GM13976 (cell line): Measurements from ENCODE around the gene VIPR2.
"Not testable (repeated sequence)": the region's sequence is repeated elsewhere in the genome, so short reads cannot be mapped to it uniquely, and the experiment has no call there.

Source experiments
- DNase-seq: peaks from one replicate; pipeline ENCODE4 v3.0.0; 2012; ENCODE audit warnings: low spot score
- in situ Hi-C: fragments of 300-500 bp; cut with MboI; formaldehyde crosslinking; loops from one replicate; pipeline ENCODE4 v1.12.0; 2022; ENCODE audit warnings: low sequenced_read_pairs, mixed read lengths, inconsistent platforms; ENCODE audit not compliant: unreplicated experiment
- TF ChIP-seq, protein P1 (sequence below): IDR thresholded peaks from 2 replicates; pipeline ENCODE4 v1.5.1; 2012; ENCODE audit warnings: borderline replicate concordance, mild to moderate bottlenecking; ENCODE audit not compliant: insufficient read depth; ENCODE audit errors: extremely low read depth, missing control alignments, control extremely low read depth

VIPR2 gene

DNA sequence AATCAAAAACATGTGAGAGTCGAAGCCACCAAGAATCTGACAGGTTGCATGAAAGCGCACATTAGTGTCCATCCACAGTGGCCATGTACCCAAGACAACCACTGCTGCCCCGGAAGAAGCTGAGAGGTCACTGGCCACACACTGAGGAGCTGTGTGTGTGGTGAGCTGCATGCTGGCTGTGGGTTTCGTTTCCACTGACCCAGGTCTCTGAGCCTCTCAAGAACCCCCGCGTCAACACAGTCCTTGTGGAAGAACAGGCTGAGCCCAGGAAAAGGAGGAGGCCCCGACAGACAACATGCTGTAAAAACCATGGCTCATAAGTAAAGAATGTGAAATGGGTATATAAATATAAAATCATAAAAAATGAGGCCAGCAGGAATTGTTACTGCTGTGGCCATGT, 8.2 kb downstream of the VIPR2 start:
- in situ Hi-C loops, result no loop called here
- TF ChIP-seq, protein P1, sequence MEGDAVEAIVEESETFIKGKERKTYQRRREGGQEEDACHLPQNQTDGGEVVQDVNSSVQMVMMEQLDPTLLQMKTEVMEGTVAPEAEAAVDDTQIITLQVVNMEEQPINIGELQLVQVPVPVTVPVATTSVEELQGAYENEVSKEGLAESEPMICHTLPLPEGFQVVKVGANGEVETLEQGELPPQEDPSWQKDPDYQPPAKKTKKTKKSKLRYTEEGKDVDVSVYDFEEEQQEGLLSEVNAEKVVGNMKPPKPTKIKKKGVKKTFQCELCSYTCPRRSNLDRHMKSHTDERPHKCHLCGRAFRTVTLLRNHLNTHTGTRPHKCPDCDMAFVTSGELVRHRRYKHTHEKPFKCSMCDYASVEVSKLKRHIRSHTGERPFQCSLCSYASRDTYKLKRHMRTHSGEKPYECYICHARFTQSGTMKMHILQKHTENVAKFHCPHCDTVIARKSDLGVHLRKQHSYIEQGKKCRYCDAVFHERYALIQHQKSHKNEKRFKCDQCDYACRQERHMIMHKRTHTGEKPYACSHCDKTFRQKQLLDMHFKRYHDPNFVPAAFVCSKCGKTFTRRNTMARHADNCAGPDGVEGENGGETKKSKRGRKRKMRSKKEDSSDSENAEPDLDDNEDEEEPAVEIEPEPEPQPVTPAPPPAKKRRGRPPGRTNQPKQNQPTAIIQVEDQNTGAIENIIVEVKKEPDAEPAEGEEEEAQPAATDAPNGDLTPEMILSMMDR, result no peak
- DNase-seq, result no peak

DNA sequence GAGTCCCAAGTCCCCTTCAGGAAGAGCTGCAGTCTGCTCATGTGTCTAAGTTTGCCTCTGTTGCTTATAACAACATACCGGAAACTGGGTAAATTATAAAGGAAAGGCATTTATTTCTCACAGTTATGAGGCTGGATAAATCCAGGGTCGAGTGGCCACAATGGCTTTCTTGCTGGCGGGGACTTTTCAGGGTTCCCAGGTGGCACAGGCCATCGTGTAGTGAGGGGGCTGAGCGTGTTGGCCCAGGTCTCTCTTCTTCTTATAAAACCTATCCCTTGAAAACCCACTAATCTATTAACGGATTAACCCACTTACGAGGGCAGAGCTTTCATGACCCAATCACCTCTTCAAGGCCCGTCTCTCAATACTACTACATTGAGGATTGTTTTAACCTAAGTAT, 8.7 kb downstream of the VIPR2 start:
- DNase-seq, result no peak
- TF ChIP-seq, protein P1, result no peak
- in situ Hi-C loops, result no loop called here

DNA sequence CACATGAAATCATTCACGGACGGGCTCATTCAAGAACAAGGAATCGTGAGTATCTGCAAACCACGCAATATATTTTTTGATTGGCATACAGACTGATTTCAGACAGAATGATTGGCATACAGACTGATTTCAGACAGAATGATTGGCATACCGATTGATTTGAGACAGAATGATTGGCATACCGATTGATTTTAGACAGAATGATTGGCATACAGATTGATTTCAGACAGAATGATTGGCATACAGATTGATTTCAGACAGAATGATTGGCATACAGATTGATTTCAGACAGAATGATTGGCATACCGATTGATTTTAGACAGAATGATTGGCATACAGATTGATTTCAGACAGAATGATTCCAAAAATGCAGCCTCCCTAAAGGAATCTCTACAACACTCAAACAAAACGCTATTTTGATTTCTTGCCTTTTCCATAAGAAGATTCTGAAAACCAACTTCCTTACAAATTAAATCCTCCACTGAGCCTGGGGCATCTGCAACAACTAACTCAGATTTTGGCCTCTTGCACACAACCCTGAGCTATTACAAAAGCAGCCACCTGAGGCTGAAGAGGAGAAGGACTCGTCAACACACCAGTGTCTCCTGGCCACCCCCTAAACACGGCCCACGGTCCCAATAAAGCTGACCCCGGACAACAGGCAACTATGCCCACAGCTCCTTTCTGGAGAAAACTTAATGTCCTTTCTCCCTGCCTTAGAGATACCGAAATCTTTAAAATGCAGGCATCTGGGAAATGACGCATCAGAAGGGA, 11.8 kb downstream of the VIPR2 start:
- in situ Hi-C loops, DNase-seq: not testable (repeated sequence)

DNA sequence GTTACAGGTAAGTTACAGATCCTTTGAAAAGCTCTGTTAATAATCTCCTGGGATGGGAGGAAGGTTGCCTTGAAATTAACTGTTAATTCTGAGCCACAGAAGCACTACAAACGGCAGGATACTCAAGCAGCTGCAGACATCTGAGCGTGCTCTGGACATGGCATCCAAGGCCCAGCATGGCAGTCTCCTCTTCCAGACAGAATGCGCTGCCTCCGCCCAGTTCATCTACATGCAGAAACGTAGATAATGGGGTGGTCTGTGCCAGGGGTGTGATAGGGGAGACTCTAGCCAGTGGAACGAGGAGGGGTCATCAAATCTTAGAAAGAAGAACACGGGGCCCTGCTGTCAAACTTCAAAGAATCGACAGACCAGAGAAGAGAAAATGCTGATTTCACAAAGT, 13.8 kb downstream of the VIPR2 start:
- no peak for DNase-seq
- TF ChIP-seq, protein P1, result no peak
- in situ Hi-C loops, result no loop called here

DNA sequence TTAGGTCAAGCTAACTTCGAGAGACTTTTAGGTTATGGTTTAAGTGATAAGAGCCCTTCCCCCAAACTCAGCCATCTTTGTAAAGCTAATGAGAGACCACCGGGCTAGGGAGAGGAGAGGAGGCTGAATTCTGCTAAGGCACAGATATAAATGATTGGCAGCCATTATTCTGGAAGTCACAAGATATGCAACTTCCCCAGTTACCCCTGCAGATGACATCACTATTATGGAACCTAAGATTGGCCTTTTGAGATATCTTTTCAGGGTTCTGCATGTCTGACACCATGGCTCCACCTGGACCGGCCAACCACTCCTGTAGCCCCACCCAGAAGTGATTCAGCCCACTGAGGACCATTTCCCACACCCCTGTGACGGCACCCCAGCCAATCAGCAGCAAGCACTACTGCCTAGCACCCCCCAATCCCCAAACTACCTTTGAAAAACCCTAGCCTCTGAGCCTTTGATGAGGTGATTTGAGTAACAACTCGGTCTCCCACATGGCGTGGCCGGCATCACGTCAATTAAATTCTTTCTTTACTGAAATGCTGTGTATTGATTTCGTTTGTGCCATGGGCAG, 14.4 kb downstream of the VIPR2 start:
- in situ Hi-C loops, result no loop called here
- TF ChIP-seq, protein P1, result no peak
- no peak for DNase-seq

DNA sequence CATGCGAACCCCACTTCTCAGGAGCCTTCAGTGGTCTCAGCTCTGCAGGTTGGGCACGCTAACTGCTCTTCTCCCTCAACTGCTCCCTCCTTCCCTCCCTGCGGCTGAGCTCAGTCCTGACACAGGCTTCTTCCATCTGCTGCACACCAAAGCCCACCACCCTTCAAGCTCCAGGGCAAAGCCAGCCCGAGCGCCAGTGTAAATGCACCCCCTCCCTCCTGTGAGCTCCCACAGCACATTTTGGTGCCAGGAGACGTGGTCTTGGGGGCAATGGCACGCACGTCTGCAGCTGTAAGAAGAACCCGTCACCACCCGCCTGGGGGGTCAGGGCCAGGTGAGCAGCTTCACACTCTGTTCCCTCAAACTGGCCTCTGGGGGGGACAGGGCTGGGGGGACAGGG, 15.9 kb downstream of the VIPR2 start:
- TF ChIP-seq, protein P1, result no peak
- in situ Hi-C loops, result no loop called here

More for the DNA sequence above, 15.9 kb downstream of the VIPR2 start:
- no peak for DNase-seq
